T47D (cell line): ENCODE data around the gene SDC4.
"Not testable (repeated sequence)": the region's sequence is repeated elsewhere in the genome, so short reads cannot be mapped to it uniquely, and the experiment has no call there.

Experiments
- DNase-seq, 2 experiments: peaks; one replicate each; pipeline versions ENCODE4 v3.0.0 to v3.0.0-alpha.2; 2011 to 2012; ENCODE audit warnings: low read depth in 1 of 2, low spot score in 1 of 2
- JUND ChIP-seq: IDR thresholded peaks from 2 replicates; pipeline ENCODE4 v1.6.1; 2012; ENCODE audit warnings: low read depth
- in situ Hi-C: cut with HindIII; loops from 2 replicates; pipeline ENCODE4 v1.10.0; 2016; ENCODE audit warnings: low sequenced_read_pairs, low pct_unique_long_range_greater_than_20kb

SDC4 gene

DNA sequence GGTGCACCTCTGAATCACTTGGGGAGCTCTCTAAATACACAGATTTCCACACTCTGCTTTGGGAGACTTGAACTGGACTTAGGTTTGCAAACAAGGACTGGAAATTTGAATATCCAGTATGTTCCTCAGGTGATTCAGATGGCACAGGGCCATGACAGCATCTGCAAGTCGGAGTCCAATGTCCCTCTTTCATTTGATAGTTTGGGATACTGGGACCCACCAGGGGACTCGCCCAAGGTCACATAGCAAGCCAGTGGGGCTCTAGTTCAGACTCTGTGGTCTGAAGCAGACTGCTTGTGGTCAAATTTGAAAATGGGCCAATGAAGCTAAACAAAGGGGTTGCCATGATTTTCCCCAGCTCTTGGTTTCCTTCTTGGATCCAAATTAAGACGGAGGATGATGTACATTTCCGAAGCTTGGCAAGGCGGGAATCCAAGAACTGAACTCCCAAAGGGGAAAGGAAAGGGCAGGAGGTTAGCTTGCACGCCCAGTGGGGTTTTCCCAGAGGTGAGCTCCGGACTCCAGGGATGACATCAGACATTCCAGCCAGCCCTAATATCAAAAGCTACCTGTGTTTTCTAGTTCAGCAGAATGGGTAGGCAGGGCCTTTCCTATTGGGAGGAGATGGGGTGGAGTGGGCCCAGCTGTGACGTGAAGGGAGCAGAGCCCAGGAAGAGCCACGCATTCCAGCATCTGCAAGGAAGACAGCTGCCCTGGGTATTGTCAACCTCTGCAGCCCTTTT lies 11.4 kb upstream of the SDC4 start:
- DNase-seq, result no peak
- in situ Hi-C loops, result no loop called here
- TF ChIP-seq JUND, result no peak

DNA sequence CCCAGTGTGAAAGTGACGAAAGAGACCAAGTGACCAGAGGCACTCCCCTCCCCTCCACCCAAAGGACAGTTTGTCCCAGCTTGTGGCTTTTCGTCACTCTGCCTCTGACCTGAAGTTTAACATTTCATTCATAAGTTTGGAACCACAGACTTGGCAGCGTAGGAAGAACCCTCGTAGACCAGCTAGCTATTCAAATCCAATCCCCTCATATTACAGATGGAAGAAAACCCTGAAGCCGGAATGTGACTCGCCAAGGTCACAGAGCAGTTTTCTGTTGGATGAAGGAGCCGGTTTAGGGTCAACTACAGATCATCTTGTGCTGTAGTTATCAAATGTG lies 10.8 kb upstream of the SDC4 start:
- no peak for DNase-seq
- in situ Hi-C loops, result no loop called here
- no peak for TF ChIP-seq JUND

DNA sequence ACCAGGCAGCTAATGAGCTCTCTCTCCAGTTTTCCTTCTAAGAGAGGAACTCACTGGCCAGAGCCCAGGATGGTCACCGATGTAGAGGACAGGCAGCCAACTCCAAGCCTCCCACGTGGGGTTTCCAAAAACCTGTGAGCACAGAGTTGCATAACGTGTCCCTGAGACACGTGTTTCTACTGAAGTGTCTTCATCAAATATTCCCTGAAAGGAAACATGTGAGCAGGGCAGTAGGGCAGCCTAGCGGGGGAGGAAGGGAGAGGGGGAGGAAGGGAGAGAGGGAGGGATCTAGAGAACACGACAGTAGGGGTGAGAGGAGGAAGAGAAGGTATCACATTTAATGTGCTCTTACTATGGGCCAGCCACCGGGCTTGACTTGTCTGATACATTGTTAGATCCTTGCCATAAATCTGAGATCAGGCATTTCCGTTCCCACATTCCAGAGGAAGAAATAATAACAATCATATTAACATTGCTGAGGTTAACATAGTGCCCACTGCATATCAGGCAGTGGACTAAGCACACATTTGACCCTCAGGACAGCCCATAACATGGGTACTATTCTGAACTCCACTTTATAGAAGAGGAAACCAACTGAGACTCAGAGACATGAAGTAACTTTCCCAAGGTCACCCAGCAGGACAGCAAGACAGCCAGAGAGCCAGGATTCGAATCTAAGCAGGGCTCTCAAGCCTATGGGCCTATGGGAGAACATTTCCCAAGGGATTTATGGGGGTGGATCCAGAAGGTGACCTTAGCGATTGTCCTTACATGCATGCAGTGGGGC lies 10.3 kb upstream of the SDC4 start:
- DNase-seq, result peak in 1 of 2 experiments; percentile 72
- in situ Hi-C loops, result no loop called here
- TF ChIP-seq JUND, result no peak

GRCh38 chr20:45355209-45356084 lies 7.2 kb upstream of the SDC4 start:
- in situ Hi-C loops, result no loop called here
- TF ChIP-seq JUND, result no peak
- no peak for DNase-seq

- no peak for TF ChIP-seq JUND
- in situ Hi-C loops, result no loop called here
- peak in 1 of 2 experiments; percentile 38 for DNase-seq
These were observed 6.4 kb upstream of the SDC4 start for GRCh38 chr20:45354423-45355208.

- in situ Hi-C loops, result no loop called here
- DNase-seq, result no peak
- no peak for TF ChIP-seq JUND
These were observed 5.5 kb upstream of the SDC4 start for GRCh38 chr20:45353746-45354145.

GRCh38 chr20:45352729-45353128 lies 4.5 kb upstream of the SDC4 start:
- DNase-seq, result no peak
- no peak for TF ChIP-seq JUND
- in situ Hi-C loops, result no loop called here

- DNase-seq, in situ Hi-C loops: not testable (repeated sequence)
These were observed 2.6 kb upstream of the SDC4 start for GRCh38 chr20:45350795-45351194.

GRCh38 chr20:45350217-45350616 lies 2.0 kb upstream of the SDC4 start:
- in situ Hi-C loops, result no loop called here
- TF ChIP-seq JUND, result no peak
- no peak for DNase-seq

DNA sequence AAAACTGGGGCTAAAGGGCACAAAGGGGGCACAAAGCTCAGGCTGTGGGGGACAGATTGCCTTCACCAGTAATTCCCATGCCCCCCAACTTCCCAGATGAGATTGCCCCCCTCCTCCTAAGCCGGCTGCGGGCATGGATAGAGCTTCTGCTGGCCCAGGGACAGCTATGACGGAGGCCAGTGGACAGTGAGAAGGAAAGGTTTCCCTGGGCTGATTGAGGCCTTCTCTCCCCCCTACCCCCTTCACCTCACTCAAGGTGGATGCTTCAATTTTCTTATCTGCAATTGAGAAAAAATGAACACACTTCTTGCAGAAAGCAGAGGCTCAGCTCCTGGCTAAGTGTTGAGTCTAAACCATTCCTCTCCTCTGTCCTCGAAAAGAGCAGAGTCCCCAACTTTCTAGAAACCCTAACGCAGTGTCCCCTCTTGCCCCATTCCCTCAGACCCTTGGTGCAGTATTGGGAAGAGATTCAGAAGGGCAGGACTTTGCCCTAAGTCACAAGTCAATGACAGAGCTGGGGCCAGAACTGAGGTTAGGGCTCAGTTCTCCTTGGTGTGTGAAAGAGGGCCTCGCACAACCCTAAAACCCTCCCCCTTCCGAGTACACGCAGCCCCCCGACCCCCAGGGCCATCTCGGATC lies 808 bp downstream of the SDC4 start:
- DNase-seq, result no peak
- in situ Hi-C loops, result no loop called here
- TF ChIP-seq JUND, result no peak

- in situ Hi-C loops, result no loop called here
- no peak for DNase-seq
- no peak for TF ChIP-seq JUND
These were observed 1.4 kb downstream of the SDC4 start for GRCh38 chr20:45346851-45347250.

GRCh38 chr20:45346291-45346718 lies 1.9 kb downstream of the SDC4 start:
- TF ChIP-seq JUND, result no peak
- DNase-seq, result no peak
- in situ Hi-C loops, result no loop called here
